Testis (tissue), 3 donors: ENCODE data around the gene SLC34A3. TPM values are rescaled to one million over a fixed set of nuclear protein-coding genes. Genes with fewer than 3 reads are reported as not detected.

Experiments
- DNase-seq: peaks from one replicate; pipeline ENCODE4 v3.0.0-alpha.2; 2019
- H3K27ac ChIP-seq, 2 donors: fragments of 200-600 bp; sonication (generic); one replicate each; pipeline ENCODE4 v1.5.1; 2019
- H3K27me3 ChIP-seq: fragments of 200-600 bp; sonication (generic); one replicate; pipeline ENCODE4 v1.5.1; 2019
- H3K36me3 ChIP-seq: fragments of 200-600 bp; sonication (generic); one replicate; pipeline ENCODE4 v1.5.1; 2017; ENCODE audit warnings: low read depth; ENCODE audit errors: missing control alignments
- H3K4me1 ChIP-seq: fragments of 200-600 bp; sonication (generic); one replicate; pipeline ENCODE4 v1.5.1; 2019
- H3K4me3 ChIP-seq, 2 donors: fragments of 200-600 bp; sonication (generic); one replicate each; pipeline ENCODE4 v1.5.1; 2017 to 2019
- H3K9me3 ChIP-seq: fragments of 200-600 bp; sonication (generic); one replicate; pipeline ENCODE4 v1.5.1; 2017
- POLR2A ChIP-seq: fragments of 450-650 bp; IDR thresholded peaks from one replicate; pipeline ENCODE4 v1.6.1; 2017; ENCODE audit warnings: antibody characterized with exemption, mild to moderate bottlenecking, moderate library complexity
- WGBS, 2 donors: methylation state at CpG; one replicate each; pipeline ENCODE4 v1.1.5; 2018; 5-methylcytosine and 5-hydroxymethylcytosine counted together
- intact Hi-C: fragments of 100-400 bp; cut with DNase I; formaldehyde crosslinking; loops from one replicate; pipeline ENCODE4 v1.15.1; 2023; ENCODE audit warnings: low total_unique reads
- polyA plus RNA-seq: library from polyadenylated mRNA; stranded (reverse); fragments of 350-450 nt; fragmentation: Illumina TruSeq; extraction: RNeasy Lipid Tissue Mini Kit (QIAGEN cat#74804); gene quantifications from one replicate; pipeline ENCODE4 v1.2.3, GENCODE V29; 2014; ENCODE audit warnings: low read depth, low replicate concordance; ENCODE audit not compliant: insufficient read depth
- total RNA-seq, 2 donors: library from RNA; depleted of rRNA; stranded (reverse); fragments of >200 nt; gene quantifications; one replicate each; pipeline ENCODE4 v1.2.3, GENCODE V29; 2016
- TF ChIP-seq, protein P1 (sequence below), 3 experiments: fragments of 450-650 bp in 2 of 3; fragments of 200-600 bp in 1 of 3; sonication (generic) in 1 of 3; IDR thresholded peaks; one replicate each; pipeline ENCODE4 v1.5.1; 2016 to 2019; ENCODE audit warnings: antibody characterized with exemption in 3 of 3, mild to moderate bottlenecking in 2 of 3, moderate library complexity in 1 of 3

SLC34A3 gene
- total and polyA plus RNA-seq, 3 donors from 2014 or later: 0.15 to 0.25 (median 0.24) TPM

DNA sequence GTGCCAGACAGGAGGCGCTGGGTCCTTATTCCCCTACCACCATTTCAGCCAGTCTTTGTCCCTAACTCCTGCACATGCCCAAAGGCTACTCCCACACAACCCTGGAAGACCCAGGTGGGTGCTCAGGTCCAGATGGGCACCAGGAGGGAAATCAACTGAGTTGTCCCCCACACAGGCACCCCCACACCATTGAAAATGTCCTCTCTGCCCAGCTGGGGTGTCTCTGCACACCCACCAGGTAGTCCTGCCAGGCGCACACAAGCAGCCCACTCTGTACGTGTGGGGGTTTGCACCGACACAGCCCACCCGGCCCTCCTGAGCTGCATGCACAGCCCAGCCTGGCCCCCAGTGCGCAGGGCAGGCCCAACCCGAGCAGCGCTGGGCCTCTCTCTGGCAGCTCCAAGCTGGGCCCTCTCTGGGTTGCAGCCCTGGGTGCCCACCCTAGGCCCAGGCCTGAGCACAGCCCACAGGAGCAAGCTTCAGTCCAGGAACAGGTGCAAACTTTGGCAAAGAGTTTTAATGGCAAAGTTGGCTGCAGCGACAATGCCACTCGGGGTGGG is 10.9 kb upstream of the SLC34A3 start:
- no peak for TF ChIP-seq POLR2A
- TF ChIP-seq, protein P1, sequence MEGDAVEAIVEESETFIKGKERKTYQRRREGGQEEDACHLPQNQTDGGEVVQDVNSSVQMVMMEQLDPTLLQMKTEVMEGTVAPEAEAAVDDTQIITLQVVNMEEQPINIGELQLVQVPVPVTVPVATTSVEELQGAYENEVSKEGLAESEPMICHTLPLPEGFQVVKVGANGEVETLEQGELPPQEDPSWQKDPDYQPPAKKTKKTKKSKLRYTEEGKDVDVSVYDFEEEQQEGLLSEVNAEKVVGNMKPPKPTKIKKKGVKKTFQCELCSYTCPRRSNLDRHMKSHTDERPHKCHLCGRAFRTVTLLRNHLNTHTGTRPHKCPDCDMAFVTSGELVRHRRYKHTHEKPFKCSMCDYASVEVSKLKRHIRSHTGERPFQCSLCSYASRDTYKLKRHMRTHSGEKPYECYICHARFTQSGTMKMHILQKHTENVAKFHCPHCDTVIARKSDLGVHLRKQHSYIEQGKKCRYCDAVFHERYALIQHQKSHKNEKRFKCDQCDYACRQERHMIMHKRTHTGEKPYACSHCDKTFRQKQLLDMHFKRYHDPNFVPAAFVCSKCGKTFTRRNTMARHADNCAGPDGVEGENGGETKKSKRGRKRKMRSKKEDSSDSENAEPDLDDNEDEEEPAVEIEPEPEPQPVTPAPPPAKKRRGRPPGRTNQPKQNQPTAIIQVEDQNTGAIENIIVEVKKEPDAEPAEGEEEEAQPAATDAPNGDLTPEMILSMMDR (IDR thresholded peaks at IDR 0.05): no peak
- DNase-seq: no peak
- intact Hi-C loops: loop anchor here (10.0 kb wide), 1 partner anchor 105 kb away; the partner anchor contains the start of gene DPP7
- H3K36me3 ChIP-seq: no peaks in the 10 kb centered on the region
- WGBS, 2 donors: 84 to 96% methylated on average over 4 to 10 of the region's 10 CpGs
- H3K27ac ChIP-seq: no peak overlapping the region
- peaks cover 29% of the 10 kb centered on the region for H3K4me1 ChIP-seq
- no peak overlapping the region for H3K4me3 ChIP-seq
- H3K9me3 ChIP-seq: no peaks in the 10 kb centered on the region
- H3K27me3 ChIP-seq: no peaks in the 10 kb centered on the region

DNA sequence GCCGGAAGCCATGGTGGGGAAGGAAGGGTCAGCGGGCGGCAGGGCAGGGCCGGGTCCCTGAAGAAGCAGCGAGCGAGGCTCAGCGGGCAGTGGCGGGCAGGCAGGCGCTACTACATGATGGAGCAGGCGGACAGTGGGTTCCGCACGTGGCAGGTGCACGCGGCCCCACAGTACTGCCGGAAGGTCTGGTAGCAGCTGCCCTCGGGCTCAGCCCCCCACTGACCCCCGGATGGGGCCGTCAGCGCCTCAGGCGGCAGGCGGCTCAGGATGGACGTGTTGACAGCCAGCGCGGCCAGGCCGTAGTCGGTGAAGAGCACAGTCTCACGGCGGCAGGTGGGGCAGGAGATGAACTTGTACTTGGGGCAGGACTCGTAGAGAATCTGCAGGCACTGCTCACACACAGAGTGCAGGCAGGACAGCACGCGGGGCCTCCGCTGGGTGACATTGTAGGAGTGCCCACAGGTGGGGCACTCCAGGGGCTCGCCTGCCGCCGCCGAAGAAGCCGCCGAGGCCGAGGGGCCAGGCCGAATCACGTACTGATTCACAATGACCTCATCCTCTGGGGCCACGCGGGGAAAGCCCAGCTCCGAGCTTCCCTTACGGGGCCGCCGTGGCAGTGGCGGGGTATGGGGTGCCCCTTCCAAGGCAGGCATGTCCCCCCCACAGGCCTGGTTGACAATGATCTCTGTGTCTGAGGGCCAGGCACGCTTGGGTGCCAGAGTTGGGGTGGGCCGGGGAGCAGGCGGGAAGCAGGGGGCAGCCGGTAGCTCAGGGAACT is 10.2 kb upstream of the SLC34A3 start:
- 84 to 88% methylated on average over 18 to 51 of the region's 52 CpGs for WGBS, 2 donors
- H3K9me3 ChIP-seq: no peaks in the 10 kb centered on the region
- DNase-seq: no peak
- no peak overlapping the region for H3K4me3 ChIP-seq
- H3K4me1 ChIP-seq: peaks cover 29% of the 10 kb centered on the region
- TF ChIP-seq POLR2A: no peak
- TF ChIP-seq, protein P1 (IDR thresholded peaks at IDR 0.05): no peak
- no peak overlapping the region for H3K27ac ChIP-seq
- no peaks in the 10 kb centered on the region for H3K36me3 ChIP-seq
- H3K27me3 ChIP-seq: no peaks in the 10 kb centered on the region
- intact Hi-C loops: loop anchor here (10.0 kb wide), 1 partner anchor 106 kb away; the partner anchor contains the start of gene DPP7

DNA sequence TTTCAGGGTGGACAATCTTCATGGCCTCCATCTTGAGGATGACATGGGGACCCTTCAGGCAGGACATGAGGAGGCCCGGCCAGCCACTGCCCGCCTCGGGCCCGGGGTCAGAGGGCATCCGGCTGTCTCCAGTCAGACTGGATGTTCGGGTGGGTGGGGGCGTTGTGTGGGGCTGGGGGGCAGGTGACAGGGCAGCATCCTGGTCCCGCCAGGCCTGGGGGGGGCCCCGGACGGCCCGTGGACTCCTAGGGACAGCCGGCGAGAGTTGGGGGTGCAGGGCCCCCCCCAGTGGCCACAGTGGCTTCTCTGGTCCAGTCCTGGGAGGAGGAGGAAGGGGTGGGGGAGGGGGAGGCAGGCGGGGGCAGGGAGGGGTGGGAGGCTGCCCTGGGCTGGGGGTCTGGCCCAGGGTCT is 9.6 kb upstream of the SLC34A3 start:
- Histone ChIP-seq H3K4me3 (no peak overlapping the region), H3K27ac (no peak overlapping the region), H3K4me1 (peaks cover 25% of the 10 kb centered on the region), H3K36me3 (no peaks in the 10 kb centered on the region), H3K9me3 (no peaks in the 10 kb centered on the region), H3K27me3 (no peaks in the 10 kb centered on the region)
- TF ChIP-seq, protein P1 (IDR thresholded peaks at IDR 0.05): no peak
- no peak for TF ChIP-seq POLR2A
- DNase-seq: no peak
- intact Hi-C loops: loop anchor here (10.0 kb wide), 1 partner anchor 106 kb away; the partner anchor contains the start of gene DPP7
- WGBS, 2 donors: 53% methylated on average over 13 of the region's 14 CpGs; no CpG with 5 or more reads in 1 of the 2 donors

DNA sequence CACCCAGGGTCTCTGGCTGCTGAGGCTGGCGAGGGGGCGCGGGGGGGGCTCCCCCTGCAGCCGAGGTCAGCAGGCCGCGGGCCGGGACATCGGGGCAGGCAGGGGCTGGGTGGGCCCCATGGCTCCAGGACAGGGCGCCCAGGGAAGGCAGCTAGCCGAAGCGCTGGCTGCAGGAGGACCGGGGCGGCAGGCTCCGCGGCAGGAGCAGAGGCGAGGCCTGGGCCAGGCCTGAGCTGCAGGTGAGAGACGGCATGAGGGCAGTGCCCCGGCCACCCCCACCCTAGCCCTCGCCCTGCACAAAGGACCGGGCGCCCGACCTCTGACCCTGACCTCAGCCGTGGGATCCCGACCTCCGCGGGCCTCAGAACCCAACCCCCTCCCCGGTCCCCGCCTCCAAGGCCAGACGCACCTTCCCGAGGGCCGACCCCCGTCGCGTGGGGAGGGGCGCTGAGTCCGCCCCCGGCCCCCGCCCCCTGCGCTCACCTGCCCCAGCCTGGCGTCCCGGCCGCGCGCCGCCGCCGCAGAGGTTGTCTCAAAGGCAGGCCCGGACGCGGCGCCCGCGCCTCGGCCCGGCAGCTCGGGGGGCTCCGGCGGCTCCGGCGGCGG is 9.1 kb upstream of the SLC34A3 start:
- H3K27ac ChIP-seq: no peak overlapping the region
- WGBS, 2 donors: 7 to 10% methylated on average over 2 to 33 of the region's 61 CpGs
- H3K4me3 ChIP-seq: peak overlapping the region in 1 of 2 donors; percentile 2
- no peak for TF ChIP-seq POLR2A
- TF ChIP-seq, protein P1 (IDR thresholded peaks at IDR 0.05): no peak
- H3K9me3 ChIP-seq: no peaks in the 10 kb centered on the region
- DNase-seq: no peak
- no peaks in the 10 kb centered on the region for H3K27me3 ChIP-seq
- intact Hi-C loops: loop anchor here (10.0 kb wide), 1 partner anchor 107 kb away; the partner anchor contains the start of gene DPP7
- H3K36me3 ChIP-seq: no peaks in the 10 kb centered on the region
- peaks cover 23% of the 10 kb centered on the region for H3K4me1 ChIP-seq
